Measurements from ENCODE around the gene RFX5. TPM values are rescaled to one million over a fixed set of nuclear protein-coding genes. Genes with fewer than 3 reads are reported as not detected.

RFX5 gene
- polyA plus RNA-seq, 1 donor (not counting 4 experiments of a cell fraction or from before 2014, with no cell fraction given), result 55.4 TPM

- peaks cover 18 to 21% of the 10 kb centered on the region in 2 experiments for H3K36me3 ChIP-seq (ENCODE audit: control insufficient read depth in 2 of 2, extremely low read depth in 1 of 2, insufficient read depth in 2 of 2, low read length in 2 of 2)
- dilution Hi-C loops (cut with MboI; ENCODE audit: extremely low pct_ligation_motif_present, low sequenced_read_pairs), result no loop called here
Measured at GRCh38 chr1:151344291-151344690, 2.8 kb downstream of the RFX5 start.

GRCh38 chr1:151343587-151343986, 3.5 kb downstream of the RFX5 start:
- Histone ChIP-seq H3K4me2 (ENCODE audit: control insufficient read depth, extremely low read depth, insufficient read depth, low read depth, low read length) (no peak overlapping the region), H3K27ac (ENCODE audit: control insufficient read depth, insufficient read depth, low read length) (no peak overlapping the region), H3K4me1 (ENCODE audit: control insufficient read depth, extremely low read depth, insufficient read depth, low read length) (peaks cover 4% of the 10 kb centered on the region), H3K27me3 (ENCODE audit: control insufficient read depth, extremely low read depth, insufficient read depth, low read length) (no peaks in the 10 kb centered on the region), H3K9me1 (ENCODE audit: control insufficient read depth, extremely low read depth, insufficient read depth, low read length) (no peaks in the 10 kb centered on the region), H3K36me3 (ENCODE audit: control insufficient read depth in 2 of 2, extremely low read depth in 1 of 2, insufficient read depth in 2 of 2, low read length in 2 of 2) (peaks cover 18 to 21% of the 10 kb centered on the region in 2 experiments), H3K9me3 (ENCODE audit: control insufficient read depth, low read depth, low read length) (no peaks in the 10 kb centered on the region), H3K9ac (ENCODE audit: control insufficient read depth, extremely low read depth, insufficient read depth, low read length) (no peak overlapping the region), H3K79me2 (ENCODE audit: control insufficient read depth, insufficient read depth, low read length) (no peaks in the 10 kb centered on the region), H3K4me3 (ENCODE audit: control insufficient read depth in 2 of 3, extremely low read depth in 1 of 3, insufficient read depth in 2 of 3, low read depth in 1 of 3, low read length in 3 of 3) (no peak overlapping the region), H2AFZ (ENCODE audit: control insufficient read depth, low read length) (no peak overlapping the region), H4K20me1 (ENCODE audit: control insufficient read depth, extremely low read depth, insufficient read depth, low read length) (no peaks in the 10 kb centered on the region)
- FAIRE-seq, result no peak
- dilution Hi-C loops (cut with MboI; ENCODE audit: extremely low pct_ligation_motif_present, low sequenced_read_pairs), result no loop called here
- DNase-seq (ENCODE audit: low read depth, low spot score), result no peak
- TF ChIP-seq EZH2 (IDR thresholded peaks at IDR 0.05; ENCODE audit: low read length), result no peak
- TF ChIP-seq CTCF (optimal IDR thresholded peaks at IDR 0.05 in 1 of 3, IDR thresholded peaks at IDR 0.05 in 1 of 3, conservative IDR thresholded peaks at IDR 0.05 in 1 of 3; ENCODE audit: extremely low read depth in 1 of 3, insufficient read depth in 2 of 3, low read length in 3 of 3), result no peak

More at GRCh38 chr1:151344291-151344690, 2.8 kb downstream of the RFX5 start:
- no peak overlapping the region for H3K27ac ChIP-seq (ENCODE audit: control insufficient read depth, insufficient read depth, low read length)
- no peaks in the 10 kb centered on the region for H3K79me2 ChIP-seq (ENCODE audit: control insufficient read depth, insufficient read depth, low read length)
- no peaks in the 10 kb centered on the region for H4K20me1 ChIP-seq (ENCODE audit: control insufficient read depth, extremely low read depth, insufficient read depth, low read length)
- no peak overlapping the region for H3K9ac ChIP-seq (ENCODE audit: control insufficient read depth, extremely low read depth, insufficient read depth, low read length)
- no peak for TF ChIP-seq EZH2 (IDR thresholded peaks at IDR 0.05; ENCODE audit: low read length)
- TF ChIP-seq CTCF (optimal IDR thresholded peaks at IDR 0.05 in 1 of 3, IDR thresholded peaks at IDR 0.05 in 1 of 3, conservative IDR thresholded peaks at IDR 0.05 in 1 of 3; ENCODE audit: extremely low read depth in 1 of 3, insufficient read depth in 2 of 3, low read length in 3 of 3), result no peak
- FAIRE-seq (no peak), DNase-seq (ENCODE audit: low read depth, low spot score) (no peak)
- no peaks in the 10 kb centered on the region for H3K9me1 ChIP-seq (ENCODE audit: control insufficient read depth, extremely low read depth, insufficient read depth, low read length)
- H3K4me1 ChIP-seq (ENCODE audit: control insufficient read depth, extremely low read depth, insufficient read depth, low read length), result peaks cover 4% of the 10 kb centered on the region
- H3K4me2 ChIP-seq (ENCODE audit: control insufficient read depth, extremely low read depth, insufficient read depth, low read depth, low read length), result no peak overlapping the region
- H3K4me3 ChIP-seq (ENCODE audit: control insufficient read depth in 2 of 3, extremely low read depth in 1 of 3, insufficient read depth in 2 of 3, low read depth in 1 of 3, low read length in 3 of 3), result no peak overlapping the region
- H3K27me3 ChIP-seq (ENCODE audit: control insufficient read depth, extremely low read depth, insufficient read depth, low read length), result no peaks in the 10 kb centered on the region
- H2AFZ ChIP-seq (ENCODE audit: control insufficient read depth, low read length), result no peak overlapping the region
- no peaks in the 10 kb centered on the region for H3K9me3 ChIP-seq (ENCODE audit: control insufficient read depth, low read depth, low read length)

Data from keratinocyte (primary cell).